Transverse colon (tissue), 4 donors: Measurements from ENCODE around the gene RAI1.

Experiments
- EP300 ChIP-seq: sonication (generic); formaldehyde crosslinking; IDR thresholded peaks from one replicate; pipeline ENCODE4 v1.6.1; 2017; ENCODE audit warnings: antibody characterized with exemption, low read depth
- POLR2A ChIP-seq: fragments of 450-650 bp; IDR thresholded peaks from one replicate; pipeline ENCODE4 v1.6.1; 2016; ENCODE audit warnings: antibody characterized with exemption, mild to moderate bottlenecking, moderate library complexity
- POLR2AphosphoS5 ChIP-seq, 3 donors: sonication (generic); formaldehyde crosslinking; IDR thresholded peaks; one replicate each; pipeline ENCODE4 v1.6.1; 2016; ENCODE audit warnings: antibody characterized with exemption in 3 of 3
- TF ChIP-seq, protein P1 (sequence below), 5 experiments: fragments of 200-600 bp in 3 of 5; fragments of 450-650 bp in 2 of 5; sonication (generic) in 3 of 5; IDR thresholded peaks; 1 replicate in 2 of 5; 2 replicates in 3 of 5; pipeline ENCODE4 v1.5.1; 2016 to 2017; ENCODE audit warnings: antibody characterized with exemption in 5 of 5, inconsistent platforms in 3 of 5, mild to moderate bottlenecking in 2 of 5, moderate library complexity in 1 of 5

DNA sequence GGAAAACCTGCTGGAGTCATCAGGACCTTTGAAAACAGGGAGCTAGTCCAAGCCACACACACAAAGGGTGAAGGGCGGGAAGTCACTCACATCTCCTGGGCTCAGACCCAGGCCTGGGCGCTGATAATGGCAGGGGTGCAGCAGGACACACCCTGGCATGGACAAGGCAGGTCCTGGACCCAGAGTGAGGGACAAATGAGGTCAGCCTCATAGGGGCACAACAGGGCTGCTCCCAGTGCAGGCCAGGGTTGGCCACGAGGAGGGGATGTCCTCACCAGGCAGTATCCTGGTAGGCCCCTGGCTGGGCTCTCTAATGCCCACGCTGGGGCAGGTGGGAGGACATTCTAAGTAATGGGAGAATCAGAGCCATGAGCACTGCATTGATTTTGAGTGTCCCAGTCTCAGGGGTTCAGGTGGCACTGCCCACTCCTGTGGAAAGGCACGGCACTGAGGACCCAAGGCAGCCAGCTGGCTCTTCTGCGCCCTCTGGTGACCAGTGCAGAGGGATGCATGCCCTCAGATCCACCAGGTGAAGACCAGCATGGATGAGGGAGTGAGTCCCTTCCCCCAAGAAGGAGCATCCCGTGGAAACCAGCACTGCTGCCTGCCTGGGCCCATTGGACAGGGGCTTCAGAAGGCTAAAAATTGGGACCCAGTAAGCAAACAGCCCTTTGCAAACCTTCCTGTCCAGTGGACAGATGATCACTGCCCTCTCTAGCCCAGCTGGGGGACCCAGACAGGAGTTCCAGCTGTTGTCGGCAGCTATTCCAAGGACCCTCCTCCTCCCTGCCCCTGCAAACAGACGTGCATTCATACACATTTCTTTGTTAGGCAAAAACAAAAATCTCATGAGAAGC, 178.9 kb downstream of the RAI1 start:
- TF ChIP-seq, protein P1, sequence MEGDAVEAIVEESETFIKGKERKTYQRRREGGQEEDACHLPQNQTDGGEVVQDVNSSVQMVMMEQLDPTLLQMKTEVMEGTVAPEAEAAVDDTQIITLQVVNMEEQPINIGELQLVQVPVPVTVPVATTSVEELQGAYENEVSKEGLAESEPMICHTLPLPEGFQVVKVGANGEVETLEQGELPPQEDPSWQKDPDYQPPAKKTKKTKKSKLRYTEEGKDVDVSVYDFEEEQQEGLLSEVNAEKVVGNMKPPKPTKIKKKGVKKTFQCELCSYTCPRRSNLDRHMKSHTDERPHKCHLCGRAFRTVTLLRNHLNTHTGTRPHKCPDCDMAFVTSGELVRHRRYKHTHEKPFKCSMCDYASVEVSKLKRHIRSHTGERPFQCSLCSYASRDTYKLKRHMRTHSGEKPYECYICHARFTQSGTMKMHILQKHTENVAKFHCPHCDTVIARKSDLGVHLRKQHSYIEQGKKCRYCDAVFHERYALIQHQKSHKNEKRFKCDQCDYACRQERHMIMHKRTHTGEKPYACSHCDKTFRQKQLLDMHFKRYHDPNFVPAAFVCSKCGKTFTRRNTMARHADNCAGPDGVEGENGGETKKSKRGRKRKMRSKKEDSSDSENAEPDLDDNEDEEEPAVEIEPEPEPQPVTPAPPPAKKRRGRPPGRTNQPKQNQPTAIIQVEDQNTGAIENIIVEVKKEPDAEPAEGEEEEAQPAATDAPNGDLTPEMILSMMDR (IDR thresholded peaks at IDR 0.05) = peak; percentile 94 to 98 (median 95)
- TF ChIP-seq POLR2A (no peak), POLR2AphosphoS5 (IDR thresholded peaks at IDR 0.05) (peak in 1 of 3 donors; percentile 5), EP300 (no peak)
